ENCODE results near the gene ZNF609. TPM values are rescaled to one million over a fixed set of nuclear protein-coding genes. Genes with fewer than 3 reads are reported as not detected.
"Not testable (repeated sequence)": the region's sequence is repeated elsewhere in the genome, so short reads cannot be mapped to it uniquely, and the experiment has no call there.

ZNF609 gene
- total RNA-seq, 4 donors from 2014 or later = 19.4 to 30.5 (median 21.1) TPM

GRCh38 chr15:64624242-64624641 lies 163.9 kb downstream of the ZNF609 start:
- TF ChIP-seq CTCF (IDR thresholded peaks at IDR 0.05) = no peak
- no peak for DNase-seq (ENCODE audit: low spot score in 2 of 2)
- 74 to 90% methylated on average over 2 of the region's 2 CpGs for WGBS, 2 donors
- intact Hi-C loops (cut with DNase I; ENCODE audit: low total_unique reads) = no loop called here
- H3K4me3 ChIP-seq (ENCODE audit: low read depth, poor library complexity, severe bottlenecking) = no peak overlapping the region

GRCh38 chr15:64629063-64629462 lies 168.7 kb downstream of the ZNF609 start:
- intact Hi-C loops (cut with DNase I; ENCODE audit: low total_unique reads) = no loop called here
- 92 to 97% methylated on average over 2 of the region's 2 CpGs for WGBS, 2 donors
- no peak overlapping the region for H3K4me3 ChIP-seq (ENCODE audit: low read depth, poor library complexity, severe bottlenecking)
- DNase-seq (ENCODE audit: low spot score in 2 of 2) = no peak
- TF ChIP-seq POLR2A (IDR thresholded peaks at IDR 0.05) (no peak), CTCF (IDR thresholded peaks at IDR 0.05) (no peak)

GRCh38 chr15:64630396-64631107 lies 170.2 kb downstream of the ZNF609 start:
- DNase-seq (ENCODE audit: low spot score in 2 of 2) = no peak
- TF ChIP-seq CTCF (IDR thresholded peaks at IDR 0.05) = no peak
- no peak for TF ChIP-seq POLR2A (IDR thresholded peaks at IDR 0.05)
- no peak overlapping the region for H3K4me3 ChIP-seq (ENCODE audit: low read depth, poor library complexity, severe bottlenecking)
- WGBS, 2 donors = 73 to 81% methylated on average over 3 of the region's 3 CpGs
- intact Hi-C loops (cut with DNase I; ENCODE audit: low total_unique reads) = no loop called here

- DNase-seq (ENCODE audit: low spot score in 2 of 2); intact Hi-C loops (cut with DNase I; ENCODE audit: low total_unique reads); H3K4me3 ChIP-seq (ENCODE audit: low read depth, poor library complexity, severe bottlenecking): not testable (repeated sequence)
- WGBS, 2 donors = 93 to 94% methylated on average over 3 of the region's 3 CpGs
These were observed 172.3 kb downstream of the ZNF609 start for GRCh38 chr15:64632639-64633038.

- WGBS, 2 donors = 92% methylated on average over 5 of the region's 5 CpGs
- no peak overlapping the region for H3K4me3 ChIP-seq (ENCODE audit: low read depth, poor library complexity, severe bottlenecking)
- intact Hi-C loops (cut with DNase I; ENCODE audit: low total_unique reads) = no loop called here
- TF ChIP-seq POLR2A (IDR thresholded peaks at IDR 0.05) (no peak), CTCF (IDR thresholded peaks at IDR 0.05) (no peak)
- no peak for DNase-seq (ENCODE audit: low spot score in 2 of 2)
These were observed 173.0 kb downstream of the ZNF609 start for GRCh38 chr15:64633332-64633731.

GRCh38 chr15:64634027-64634426 lies 173.6 kb downstream of the ZNF609 start:
- no peak for TF ChIP-seq CTCF (IDR thresholded peaks at IDR 0.05)
- no peak for TF ChIP-seq POLR2A (IDR thresholded peaks at IDR 0.05)
- intact Hi-C loops (cut with DNase I; ENCODE audit: low total_unique reads) = no loop called here
- H3K4me3 ChIP-seq (ENCODE audit: low read depth, poor library complexity, severe bottlenecking) = no peak overlapping the region
- no peak for DNase-seq (ENCODE audit: low spot score in 2 of 2)
- WGBS, 2 donors = 65 to 70% methylated on average over 2 of the region's 2 CpGs

Measured in lower leg skin (tissue), 4 donors.